Activated CD4-positive, alpha-beta T cell treated with anti-CD3 and anti-CD28 coated beads, Interleukin-2, amount 50 U/mL, for 16 hours (primary cell): Measurements from ENCODE around the gene KIAA1328.
"Not testable (repeated sequence)": the region's sequence is repeated elsewhere in the genome, so short reads cannot be mapped to it uniquely, and the experiment has no call there.

Source experiments
- DNase-seq: peaks from one replicate; pipeline ENCODE4 v3.0.0-alpha.2; 2020

The KIAA1328 gene

DNA sequence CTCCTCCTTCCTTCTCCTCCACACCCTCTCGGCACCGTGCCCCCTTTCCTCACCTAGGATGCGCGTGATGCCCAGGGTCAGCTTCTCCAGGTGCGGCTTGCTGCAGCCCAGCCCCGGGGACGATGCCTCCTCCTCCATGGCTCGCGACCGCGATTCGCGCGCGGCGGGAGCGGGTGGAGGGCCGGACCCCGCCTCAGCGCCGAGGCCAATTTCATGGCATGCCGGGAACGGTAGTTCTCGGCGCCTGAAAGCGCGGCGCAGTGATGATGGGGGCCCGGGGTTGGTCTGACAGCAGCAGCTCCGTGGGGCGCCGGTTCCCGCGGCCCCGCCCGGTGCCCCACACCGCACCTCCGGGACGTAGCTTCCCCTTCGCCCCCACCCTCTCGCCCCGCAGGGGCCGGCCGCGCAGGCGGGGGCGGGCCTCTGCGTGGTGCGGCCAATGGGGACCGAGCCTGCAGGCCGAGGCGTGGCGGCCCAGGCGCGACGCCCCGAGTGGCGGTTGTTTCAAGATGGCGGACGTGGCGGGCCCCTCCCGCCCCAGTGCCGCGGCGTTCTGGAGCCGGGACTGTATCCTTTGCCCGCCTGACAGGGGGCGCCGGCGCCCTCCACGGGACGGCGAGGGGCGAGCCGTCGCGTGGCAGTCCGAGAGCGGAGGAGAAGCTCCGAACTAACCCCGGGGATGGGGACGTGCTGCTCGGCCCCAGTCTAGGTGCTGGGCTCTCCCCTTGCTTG lies at the start of gene KIAA1328, which contains the start of gene TPGS2:
Gene KIAA1328 (plus strand): TSS at position 498 of the 732 bp plus-strand sequence. CDS start 12 bp downstream, at position 510.
Gene TPGS2 (minus strand): TSS at position 373 of the 732 bp plus-strand sequence. CDS start 235 bp downstream, at position 138.
- DNase-seq: peak; percentile 92

DNA sequence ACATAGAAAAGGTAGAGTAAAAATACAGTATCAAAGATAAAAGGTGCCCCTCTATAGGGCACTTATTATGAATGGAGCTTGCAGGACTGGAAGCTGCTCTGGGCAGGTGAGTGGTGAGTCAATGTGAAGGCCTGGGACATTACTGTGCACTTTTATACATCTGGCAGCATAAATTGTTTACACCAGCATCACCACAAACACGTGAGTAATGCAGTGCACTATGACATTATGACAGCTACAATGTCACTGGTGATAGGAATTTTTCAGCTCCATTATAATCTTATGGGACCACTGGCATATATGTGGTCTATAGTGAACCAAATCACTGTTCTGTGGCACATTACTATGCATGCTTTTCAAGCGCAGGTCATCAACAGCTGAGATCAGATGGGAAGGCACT lies 48.2 kb upstream of the KIAA1328 start:
- no peak for DNase-seq

DNA sequence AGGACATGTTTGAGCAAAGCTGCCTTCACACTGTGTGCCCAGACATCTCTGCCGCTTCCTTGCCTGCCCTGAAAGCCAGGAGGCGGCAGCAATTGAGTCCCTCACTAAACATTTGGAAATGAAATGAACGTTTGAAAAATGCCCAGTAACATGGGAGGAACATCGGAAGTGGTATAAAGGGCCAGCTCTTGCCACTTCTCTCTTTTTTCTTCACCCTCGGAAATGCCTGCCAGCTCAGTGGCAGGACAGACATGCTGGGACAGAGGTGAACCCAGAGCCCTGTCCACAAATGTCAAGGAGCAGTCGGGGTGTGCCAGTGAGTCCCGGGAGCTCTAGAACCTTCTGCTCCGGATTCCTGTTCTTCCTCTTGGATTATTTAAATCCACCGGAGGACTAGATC lies 46.2 kb upstream of the KIAA1328 start:
- no peak for DNase-seq

- no peak for DNase-seq
Observed at GRCh38 chr18:36783792-36784191, 45.1 kb upstream of the KIAA1328 start.

DNA sequence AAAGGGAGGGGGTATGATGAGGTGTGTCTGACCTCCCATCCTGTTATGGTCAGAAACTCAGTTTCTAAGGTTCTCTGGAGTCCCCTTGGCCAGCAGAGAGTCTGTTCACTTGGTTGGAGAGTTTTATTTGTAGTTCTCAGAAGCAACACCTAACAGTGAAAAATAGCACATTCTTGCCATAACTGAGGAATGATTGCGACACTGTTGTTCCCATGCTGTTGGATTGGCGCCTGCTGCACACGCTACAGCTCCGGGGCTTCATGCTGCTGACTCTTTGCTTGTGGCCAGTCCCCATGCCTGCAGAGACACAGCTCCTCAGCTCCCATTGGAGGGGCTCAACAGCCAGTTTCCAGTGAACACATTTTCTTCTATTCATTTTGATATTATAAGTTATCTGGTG lies 42.2 kb upstream of the KIAA1328 start:
- DNase-seq: no peak

DNA sequence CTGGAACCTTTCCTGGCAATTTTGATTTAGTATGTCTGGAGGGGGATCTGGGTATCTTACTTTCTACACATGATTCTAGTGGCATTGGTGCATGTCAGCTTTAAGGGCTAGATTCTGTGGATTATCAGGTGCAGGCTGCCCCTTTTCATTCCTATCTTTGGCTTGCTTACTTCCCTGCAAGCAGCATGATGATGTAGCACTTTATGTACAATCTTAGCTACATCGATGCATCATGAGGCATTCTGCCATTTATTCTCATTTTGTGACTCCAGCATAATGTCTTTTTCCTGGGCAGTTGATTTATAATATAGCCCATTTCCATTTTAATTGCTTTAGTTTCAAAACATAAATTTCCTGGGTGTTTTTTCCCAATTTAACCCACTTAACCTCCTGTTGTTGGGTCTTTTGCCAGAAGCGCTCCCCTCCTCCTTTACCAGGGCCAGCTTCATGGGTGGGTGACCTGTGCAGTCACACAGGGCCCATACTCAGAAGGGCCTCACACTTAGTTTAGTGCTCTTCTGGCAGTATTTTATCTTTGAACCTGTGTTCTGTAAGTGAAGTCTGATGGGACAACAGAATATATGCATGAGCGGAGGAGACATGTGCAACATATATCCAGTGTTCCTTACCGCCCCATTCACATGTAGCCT lies 36.2 kb upstream of the KIAA1328 start:
- DNase-seq: no peak

DNA sequence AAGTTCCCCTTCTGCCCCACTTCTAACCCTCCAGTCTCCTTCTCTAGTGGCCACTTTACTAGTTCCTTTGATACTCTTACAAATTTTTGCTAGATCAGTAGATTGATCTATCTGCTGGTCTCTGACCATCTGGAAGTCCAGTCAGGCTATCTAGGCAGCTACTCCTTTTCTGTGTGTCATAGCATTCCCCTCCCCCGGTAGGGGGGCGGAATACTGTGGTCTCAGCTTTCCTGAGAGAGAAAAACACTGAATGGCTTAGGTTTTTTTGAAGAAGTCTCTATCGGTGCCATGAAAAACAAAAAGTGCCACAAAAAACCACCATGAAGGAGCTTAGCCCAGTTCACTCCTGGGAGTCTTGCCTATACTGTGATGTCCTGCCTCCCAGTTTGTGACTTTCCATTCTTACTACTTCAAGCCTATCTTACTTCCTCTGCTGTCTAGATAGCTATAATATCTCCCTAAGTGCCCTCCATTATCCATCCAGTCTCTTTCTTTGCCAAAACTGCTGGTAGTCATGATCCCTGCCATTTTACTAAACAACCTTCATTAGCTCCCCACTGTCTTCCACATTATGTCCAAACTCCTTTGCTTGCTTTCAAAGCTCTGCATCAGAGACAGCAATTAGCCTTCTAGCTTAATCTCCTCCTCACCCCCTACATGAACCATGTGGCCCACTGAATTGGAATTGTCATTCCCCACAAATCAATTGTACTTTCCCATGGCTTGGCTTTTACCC lies 30.0 kb upstream of the KIAA1328 start:
- no peak for DNase-seq

DNA sequence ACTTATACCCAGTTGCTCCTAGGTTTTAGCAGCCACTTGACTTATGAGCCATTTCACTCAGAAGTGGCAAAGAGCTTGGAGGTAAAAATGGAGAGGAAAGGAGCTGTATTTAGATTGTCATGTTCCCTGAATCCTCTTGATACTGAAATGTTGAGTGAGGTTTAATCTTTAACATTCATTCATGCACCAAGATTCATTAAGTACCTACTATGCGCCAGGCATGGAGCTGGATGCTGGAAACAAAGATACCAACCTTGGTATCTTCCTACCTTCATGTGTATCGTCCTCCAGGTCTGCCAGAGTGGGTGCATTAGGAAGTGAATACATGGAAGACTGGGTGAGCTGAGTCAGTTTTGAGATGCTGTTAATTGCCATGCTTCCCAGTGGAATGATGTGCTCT lies 23.8 kb upstream of the KIAA1328 start:
- DNase-seq: no peak

GRCh38 chr18:36808681-36809080 lies 20.2 kb upstream of the KIAA1328 start:
- no peak for DNase-seq

GRCh38 chr18:36809590-36810381 lies 19.1 kb upstream of the KIAA1328 start:
- DNase-seq: peak; percentile 67

GRCh38 chr18:36811430-36811829 lies 17.5 kb upstream of the KIAA1328 start:
- no peak for DNase-seq

DNA sequence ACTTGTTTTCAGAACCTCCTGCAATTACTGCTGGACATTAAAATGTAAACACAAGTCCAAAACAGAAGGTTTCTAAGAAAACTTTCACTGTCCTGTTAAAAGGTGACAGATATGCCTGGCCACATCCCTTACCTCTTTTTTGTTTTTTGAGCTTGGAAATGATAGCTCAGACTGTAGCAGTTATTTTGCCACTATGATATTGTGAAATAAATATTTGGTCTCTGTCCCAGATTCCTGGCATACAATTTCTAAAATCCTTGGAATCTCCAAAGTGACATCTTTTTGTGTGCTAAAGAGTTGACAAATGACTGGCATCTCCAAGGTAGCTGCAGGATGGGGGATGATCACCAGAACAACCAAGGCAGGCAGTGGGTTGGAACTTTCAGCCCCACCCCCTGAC lies 17.0 kb upstream of the KIAA1328 start:
- DNase-seq: no peak

DNA sequence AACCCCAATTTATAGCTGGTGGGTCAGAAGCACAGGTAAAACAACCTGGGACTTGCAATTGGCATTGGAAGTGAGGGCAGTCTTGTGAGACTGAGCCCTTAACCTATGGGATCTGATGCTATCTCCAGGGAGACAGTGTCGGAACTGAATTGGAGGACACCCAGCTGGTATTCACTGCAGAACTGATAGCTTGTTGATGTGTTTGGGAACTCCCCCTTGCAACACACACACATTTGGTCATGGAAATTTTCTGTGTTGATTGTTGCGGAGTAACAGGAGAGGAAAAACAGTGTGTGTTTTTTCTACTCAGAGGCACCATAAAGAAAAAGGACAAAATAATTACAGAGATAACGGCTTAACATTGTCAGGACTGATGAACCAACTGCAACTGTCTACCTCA lies 16.2 kb upstream of the KIAA1328 start:
- no peak for DNase-seq

DNA sequence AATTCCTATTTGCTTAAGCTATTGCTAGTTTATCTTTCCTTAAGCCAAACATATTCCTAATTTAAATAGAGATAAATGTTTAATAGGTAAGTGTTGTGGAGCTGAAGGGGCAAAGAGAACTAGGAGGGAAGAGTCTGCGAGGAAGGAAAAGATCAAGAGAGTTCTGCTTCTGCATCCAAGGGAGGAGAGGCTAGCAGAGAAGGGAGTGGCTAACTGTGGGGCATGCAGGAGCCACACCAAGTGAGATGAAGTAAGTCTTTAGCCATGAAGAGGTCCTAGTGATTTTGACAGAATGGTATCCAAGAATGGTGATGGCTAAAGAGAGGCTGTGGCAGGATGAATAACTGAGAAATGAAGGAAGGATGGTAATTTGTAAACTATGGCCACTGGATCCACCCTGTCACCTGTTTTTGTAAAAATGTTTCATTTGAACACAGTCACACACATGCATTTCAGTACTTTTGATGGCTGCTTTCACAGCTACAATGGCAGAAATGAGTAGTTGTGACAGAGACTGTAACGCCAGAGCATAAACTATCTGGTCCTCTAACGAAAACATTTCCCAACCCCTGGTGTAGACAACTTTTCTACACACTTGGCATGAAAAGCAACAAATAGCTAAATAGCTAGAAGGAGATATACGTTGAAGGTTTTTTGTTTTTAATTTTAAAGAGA lies 15.7 kb upstream of the KIAA1328 start:
- DNase-seq: no peak

GRCh38 chr18:36813824-36814223 lies 15.1 kb upstream of the KIAA1328 start:
- no peak for DNase-seq

- DNase-seq: no peak
Observed at GRCh38 chr18:36814994-36815393, 13.9 kb upstream of the KIAA1328 start.

GRCh38 chr18:36816096-36816495 lies 12.8 kb upstream of the KIAA1328 start:
- not testable (repeated sequence) for DNase-seq

DNA sequence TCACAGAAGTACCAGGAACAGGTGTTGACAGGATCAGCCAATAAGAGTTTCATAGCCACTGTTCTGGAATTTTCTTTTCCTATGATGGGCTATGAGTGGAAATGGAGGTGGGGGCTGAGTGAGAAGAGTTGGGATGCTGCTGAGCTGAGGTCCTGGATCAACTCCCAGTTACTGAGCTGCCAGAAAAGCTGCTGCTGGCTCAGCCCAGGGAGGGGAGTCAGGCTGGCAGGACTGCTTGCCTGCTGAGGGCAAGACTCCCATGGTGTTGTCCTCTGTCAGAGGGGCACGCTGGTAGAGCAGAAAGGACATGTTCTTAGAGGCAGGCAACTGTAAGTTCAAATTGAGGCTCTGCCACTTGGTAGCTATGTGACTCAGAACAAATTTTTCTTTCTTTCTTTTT lies 11.9 kb upstream of the KIAA1328 start:
- DNase-seq: no peak

DNA sequence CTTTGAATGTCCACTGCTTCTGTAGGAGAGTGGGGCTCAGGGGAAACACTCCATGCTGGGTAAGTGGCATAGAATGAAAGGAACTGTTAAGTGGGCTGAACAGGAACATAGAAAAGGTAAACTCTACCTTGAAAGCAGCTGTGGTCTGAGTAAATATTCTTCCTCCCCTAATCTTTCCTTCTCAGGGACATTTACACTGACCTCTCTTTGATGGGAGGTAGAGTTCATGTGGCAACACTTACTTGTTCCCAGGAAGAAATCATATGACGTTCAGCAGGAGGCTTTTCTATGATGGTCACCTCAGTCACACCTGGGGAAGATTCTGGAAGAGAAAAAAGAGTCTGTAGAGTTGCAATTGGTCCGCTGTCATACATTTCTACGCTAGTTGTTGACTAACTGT lies 10.3 kb upstream of the KIAA1328 start:
- DNase-seq: no peak

GRCh38 chr18:36819621-36820020 lies 9.3 kb upstream of the KIAA1328 start:
- DNase-seq: no peak

GRCh38 chr18:36821681-36822080 lies 7.2 kb upstream of the KIAA1328 start:
- no peak for DNase-seq

DNA sequence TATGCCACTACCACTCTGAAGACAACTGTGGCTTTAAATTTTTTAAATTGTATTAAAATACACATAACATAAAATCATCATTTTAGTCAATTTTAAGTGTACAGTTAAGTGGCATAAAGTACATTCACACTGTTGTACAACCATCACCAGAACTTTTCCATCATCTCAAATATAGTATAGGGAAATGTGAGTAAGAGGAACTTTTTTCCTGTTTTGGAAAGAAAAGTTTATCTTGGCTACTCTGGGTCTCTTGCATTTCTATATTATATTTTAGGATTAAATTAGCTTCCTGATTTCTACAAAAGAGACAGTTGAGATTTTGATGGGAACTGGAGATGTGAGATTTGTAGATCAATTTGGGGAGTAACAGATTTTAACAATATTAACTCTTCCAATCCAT lies 3.4 kb upstream of the KIAA1328 start:
- DNase-seq: no peak
